ENCODE measurements around the gene SLC9A2. TPM values are rescaled to one million over a fixed set of nuclear protein-coding genes. Genes with fewer than 3 reads are reported as not detected.
A peak's percentile ranks its signal among the peaks of the same experiment; 100 is the strongest.

Gene SLC9A2
- total RNA-seq, 1 donor from 2014 or later = not detected

DNA sequence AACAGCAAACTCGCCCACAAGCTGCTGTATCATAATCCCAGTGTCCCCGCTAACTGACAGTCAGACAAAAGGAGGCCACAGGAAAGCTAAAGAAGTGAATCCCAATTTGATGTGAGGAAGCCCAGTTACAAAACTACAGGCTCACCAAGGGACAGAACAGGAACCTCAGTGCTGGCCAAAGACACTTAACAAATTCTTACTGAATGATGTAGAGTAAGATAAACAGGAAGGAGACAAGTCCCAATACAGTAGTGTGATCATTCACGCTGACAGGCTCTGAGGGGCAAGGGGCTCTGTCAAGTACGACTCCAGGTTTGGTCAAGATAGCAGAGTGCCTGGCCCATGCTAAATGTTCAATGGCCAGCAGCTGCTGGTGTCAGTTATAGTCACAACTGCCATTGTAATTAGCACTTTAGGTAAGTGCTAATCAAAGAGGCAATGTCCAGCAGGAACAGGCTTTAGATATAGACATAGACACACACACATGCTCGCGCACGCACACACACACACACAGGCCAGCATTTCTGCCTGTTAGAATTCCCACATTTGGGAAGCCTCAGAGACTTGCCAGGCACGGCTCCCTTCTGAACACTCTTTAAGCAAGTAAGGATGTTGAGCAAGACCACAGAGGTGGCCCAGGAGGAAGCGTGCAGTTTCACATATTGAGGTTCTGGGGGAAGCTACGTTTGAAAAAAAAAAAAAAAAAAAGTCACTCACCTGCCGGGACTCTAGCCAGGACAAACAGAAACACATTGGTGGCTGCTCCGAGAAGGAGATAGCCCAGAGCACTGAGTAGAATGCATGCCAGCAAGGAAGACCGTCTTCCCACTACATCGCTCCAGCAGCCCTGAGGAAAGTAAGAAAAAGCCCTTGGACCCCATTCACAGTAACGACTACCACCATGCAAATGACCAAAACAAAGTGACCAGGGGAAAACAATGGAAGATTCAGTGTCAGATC, 107.1 kb downstream of the SLC9A2 start:
- intact Hi-C loops (cut with micrococcal nuclease) = no loop called here
- no peaks in the 10 kb centered on the region for H3K27me3 Mint-ChIP-seq (ENCODE audit: insufficient read depth)
- H3K9me3 Mint-ChIP-seq = no peaks in the 10 kb centered on the region
- no peak overlapping the region for H3K4me3 Mint-ChIP-seq
- H3K4me1 Mint-ChIP-seq (ENCODE audit: low read depth) = no peaks in the 10 kb centered on the region
- no peak for DNase-seq (ENCODE audit: low spot score)
- H3K27ac Mint-ChIP-seq = no peak overlapping the region
- peaks cover 16% of the 10 kb centered on the region for H3K36me3 Mint-ChIP-seq (ENCODE audit: low read depth)

- intact Hi-C loops (cut with micrococcal nuclease) = loop anchor here (10.0 kb wide), 1 partner anchor 1481 kb away; the partner anchor contains the start of gene CNOT11
- Mint-ChIP-seq H3K4me3 (peak overlapping the region; percentile 96), H3K36me3 (ENCODE audit: low read depth) (peaks cover 10% of the 10 kb centered on the region), H3K27me3 (ENCODE audit: insufficient read depth) (no peaks in the 10 kb centered on the region), H3K4me1 (ENCODE audit: low read depth) (peaks cover 28% of the 10 kb centered on the region), H3K27ac (peak overlapping the region; percentile 48), H3K9me3 (no peaks in the 10 kb centered on the region)
- no peak for DNase-seq (ENCODE audit: low spot score)
Measured at GRCh38 chr2:102735416-102736109, 116.2 kb downstream of the SLC9A2 start.

DNA sequence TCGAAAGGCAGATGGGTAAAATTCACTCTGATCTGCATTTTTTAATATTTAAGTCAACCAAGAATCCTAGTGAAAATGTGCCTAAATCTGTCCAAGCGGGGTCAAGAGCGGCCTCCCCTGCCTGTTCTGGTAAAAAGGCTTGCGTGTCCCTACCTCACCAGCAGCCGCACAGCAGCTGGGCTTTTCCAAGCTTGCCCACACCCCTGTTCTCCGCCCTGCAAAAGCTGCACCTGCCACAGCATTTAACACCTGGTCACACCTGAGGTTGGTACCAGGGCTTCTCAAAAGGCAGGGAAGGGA, 116.7 kb downstream of the SLC9A2 start:
- no peak for DNase-seq (ENCODE audit: low spot score)

DNA sequence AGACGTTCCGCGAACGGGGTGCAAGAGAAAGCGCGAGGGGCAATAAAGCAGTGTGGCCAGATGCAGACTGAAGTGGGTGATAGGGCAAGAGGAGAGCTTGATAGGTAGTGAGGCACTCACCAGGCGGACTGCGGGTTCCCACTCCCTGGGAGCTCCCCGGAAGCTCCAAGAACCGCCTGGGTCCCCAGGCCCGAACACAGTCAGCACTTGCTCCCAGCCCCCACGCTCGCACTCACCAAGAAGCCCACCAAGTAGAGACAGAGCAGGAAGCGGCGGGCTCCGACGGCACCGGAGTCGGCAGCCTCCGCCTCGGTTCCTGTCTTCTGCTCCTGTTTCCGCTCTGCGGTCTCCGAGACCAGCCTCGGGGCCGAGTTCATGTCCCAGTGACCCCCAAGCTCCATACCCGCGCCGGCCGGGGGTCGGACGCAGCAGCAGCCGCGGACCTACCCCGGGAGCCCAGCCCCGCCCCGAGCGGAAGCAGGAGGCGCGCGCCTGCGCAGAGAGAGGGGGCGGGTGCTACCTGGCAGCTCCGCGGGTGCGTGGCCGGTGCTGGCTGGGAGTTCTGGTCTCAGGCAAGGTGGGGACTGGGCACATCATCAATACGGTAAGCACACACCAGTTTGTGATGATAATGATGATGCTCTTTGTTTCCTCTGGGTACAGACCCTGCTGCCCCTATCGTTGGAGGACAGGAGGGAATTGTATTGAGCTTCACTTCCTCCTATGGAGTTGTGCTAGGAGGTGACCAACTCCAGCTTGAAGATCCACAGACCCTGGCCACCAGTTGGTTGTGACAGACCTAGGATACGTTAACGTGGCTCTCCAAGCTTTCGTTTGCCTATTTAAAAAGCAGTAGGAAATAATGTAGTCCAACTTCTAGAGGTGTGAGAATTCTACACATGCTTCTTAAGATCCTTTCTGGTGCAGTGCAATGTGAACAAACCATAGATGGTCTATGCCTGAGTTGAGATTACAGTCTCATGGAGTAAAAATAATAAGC, 117.4 kb downstream of the SLC9A2 start:
- Mint-ChIP-seq H3K27me3 (ENCODE audit: insufficient read depth) (peaks cover 2% of the 10 kb centered on the region), H3K9me3 (no peaks in the 10 kb centered on the region), H3K27ac (peak overlapping the region; percentile 84), H3K4me1 (ENCODE audit: low read depth) (peaks cover 28% of the 10 kb centered on the region), H3K36me3 (ENCODE audit: low read depth) (peaks cover 4% of the 10 kb centered on the region), H3K4me3 (peak overlapping the region; percentile 96)
- peak; percentile 85 for DNase-seq (ENCODE audit: low spot score)
- intact Hi-C loops (cut with micrococcal nuclease) = loop anchor here (10.0 kb wide), 1 partner anchor 1482 kb away; the partner anchor contains the start of gene CNOT11

More for the DNA sequence above, 116.7 kb downstream of the SLC9A2 start:
- intact Hi-C loops (cut with micrococcal nuclease) = loop anchor here (10.0 kb wide), 1 partner anchor 1481 kb away; the partner anchor contains the start of gene CNOT11
- Mint-ChIP-seq H3K27me3 (ENCODE audit: insufficient read depth) (no peaks in the 10 kb centered on the region), H3K27ac (peak overlapping the region; percentile 84), H3K4me3 (peak overlapping the region; percentile 96), H3K36me3 (ENCODE audit: low read depth) (peaks cover 7% of the 10 kb centered on the region), H3K4me1 (ENCODE audit: low read depth) (peaks cover 28% of the 10 kb centered on the region), H3K9me3 (no peaks in the 10 kb centered on the region)

DNA sequence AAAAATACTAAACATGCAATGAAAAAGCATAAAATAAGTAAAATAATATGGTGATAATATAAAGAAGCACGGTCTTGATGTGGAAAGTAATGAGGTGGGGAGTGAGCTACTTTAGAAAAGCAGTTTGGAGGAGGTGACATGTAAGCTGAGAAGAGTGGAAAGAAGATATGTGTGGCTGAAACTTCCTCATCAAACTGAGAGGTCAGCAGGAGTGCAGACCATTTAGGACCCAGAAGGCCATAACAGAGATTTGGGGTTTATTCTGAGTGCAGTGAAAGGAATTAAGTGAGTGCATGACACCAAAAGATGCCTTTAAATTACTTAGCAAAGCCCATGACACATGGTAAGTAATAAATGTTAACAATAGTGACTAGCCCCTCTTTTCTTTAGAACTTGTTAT, 118.1 kb downstream of the SLC9A2 start:
- intact Hi-C loops (cut with micrococcal nuclease) = loop anchor here (10.0 kb wide), 1 partner anchor 1483 kb away; the partner anchor contains the start of gene CNOT11
- no peak overlapping the region for H3K27ac Mint-ChIP-seq
- H3K4me3 Mint-ChIP-seq = peak overlapping the region; percentile 96
- peaks cover 28% of the 10 kb centered on the region for H3K4me1 Mint-ChIP-seq (ENCODE audit: low read depth)
- peaks cover 3% of the 10 kb centered on the region for H3K36me3 Mint-ChIP-seq (ENCODE audit: low read depth)
- peaks cover 3% of the 10 kb centered on the region for H3K27me3 Mint-ChIP-seq (ENCODE audit: insufficient read depth)
- DNase-seq (ENCODE audit: low spot score) = no peak
- peaks cover 3% of the 10 kb centered on the region for H3K9me3 Mint-ChIP-seq

- DNase-seq (ENCODE audit: low spot score) = no peak
- Mint-ChIP-seq H3K27me3 (ENCODE audit: insufficient read depth) (peaks cover 9% of the 10 kb centered on the region), H3K9me3 (peaks cover 3% of the 10 kb centered on the region), H3K4me3 (no peak overlapping the region), H3K27ac (no peak overlapping the region), H3K4me1 (ENCODE audit: low read depth) (no peaks in the 10 kb centered on the region), H3K36me3 (ENCODE audit: low read depth) (no peaks in the 10 kb centered on the region)
- intact Hi-C loops (cut with micrococcal nuclease) = no loop called here
Measured at GRCh38 chr2:102743259-102743658, 123.9 kb downstream of the SLC9A2 start.

GRCh38 chr2:102748107-102748506, 128.8 kb downstream of the SLC9A2 start:
- Mint-ChIP-seq H3K4me3 (no peak overlapping the region), H3K27me3 (ENCODE audit: insufficient read depth) (peaks cover 6% of the 10 kb centered on the region), H3K27ac (no peak overlapping the region), H3K4me1 (ENCODE audit: low read depth) (no peaks in the 10 kb centered on the region), H3K9me3 (no peaks in the 10 kb centered on the region), H3K36me3 (ENCODE audit: low read depth) (no peaks in the 10 kb centered on the region)
- no peak for DNase-seq (ENCODE audit: low spot score)
- intact Hi-C loops (cut with micrococcal nuclease) = no loop called here

DNA sequence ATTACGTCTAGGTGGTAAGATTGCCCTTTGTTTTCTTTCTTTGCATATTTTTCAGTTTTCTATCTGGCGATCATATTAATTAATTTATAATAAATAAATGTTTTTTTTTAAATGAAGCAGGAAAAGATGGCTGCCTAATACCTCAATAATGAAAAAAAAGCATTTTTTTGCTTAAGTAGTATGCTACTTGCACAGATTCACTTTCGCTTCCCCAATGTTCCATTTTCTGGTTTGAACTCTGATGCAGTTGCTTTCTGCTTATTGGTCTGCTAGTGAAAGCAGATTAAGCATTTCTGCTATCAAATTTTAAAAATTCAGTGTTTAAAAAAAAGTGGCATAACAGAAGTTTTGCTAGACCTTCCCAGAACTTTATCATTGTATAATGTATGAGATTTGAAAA, 130.6 kb downstream of the SLC9A2 start:
- intact Hi-C loops (cut with micrococcal nuclease) = no loop called here
- H3K9me3 Mint-ChIP-seq = no peaks in the 10 kb centered on the region
- H3K4me3 Mint-ChIP-seq = no peak overlapping the region
- peaks cover 1% of the 10 kb centered on the region for H3K27me3 Mint-ChIP-seq (ENCODE audit: insufficient read depth)
- DNase-seq (ENCODE audit: low spot score) = no peak
- H3K4me1 Mint-ChIP-seq (ENCODE audit: low read depth) = no peaks in the 10 kb centered on the region
- H3K36me3 Mint-ChIP-seq (ENCODE audit: low read depth) = no peaks in the 10 kb centered on the region
- H3K27ac Mint-ChIP-seq = no peak overlapping the region

- no peak overlapping the region for H3K4me3 Mint-ChIP-seq
- no peak for DNase-seq (ENCODE audit: low spot score)
- H3K9me3 Mint-ChIP-seq = no peaks in the 10 kb centered on the region
- no peaks in the 10 kb centered on the region for H3K4me1 Mint-ChIP-seq (ENCODE audit: low read depth)
- H3K36me3 Mint-ChIP-seq (ENCODE audit: low read depth) = no peaks in the 10 kb centered on the region
- H3K27ac Mint-ChIP-seq = no peak overlapping the region
- intact Hi-C loops (cut with micrococcal nuclease) = loop anchor here (1.0 kb wide), 1 partner anchor 53 kb away; no protein-coding TSS in a partner anchor
- H3K27me3 Mint-ChIP-seq (ENCODE audit: insufficient read depth) = no peaks in the 10 kb centered on the region
Measured at GRCh38 chr2:102753563-102754159, 134.3 kb downstream of the SLC9A2 start.

DNA sequence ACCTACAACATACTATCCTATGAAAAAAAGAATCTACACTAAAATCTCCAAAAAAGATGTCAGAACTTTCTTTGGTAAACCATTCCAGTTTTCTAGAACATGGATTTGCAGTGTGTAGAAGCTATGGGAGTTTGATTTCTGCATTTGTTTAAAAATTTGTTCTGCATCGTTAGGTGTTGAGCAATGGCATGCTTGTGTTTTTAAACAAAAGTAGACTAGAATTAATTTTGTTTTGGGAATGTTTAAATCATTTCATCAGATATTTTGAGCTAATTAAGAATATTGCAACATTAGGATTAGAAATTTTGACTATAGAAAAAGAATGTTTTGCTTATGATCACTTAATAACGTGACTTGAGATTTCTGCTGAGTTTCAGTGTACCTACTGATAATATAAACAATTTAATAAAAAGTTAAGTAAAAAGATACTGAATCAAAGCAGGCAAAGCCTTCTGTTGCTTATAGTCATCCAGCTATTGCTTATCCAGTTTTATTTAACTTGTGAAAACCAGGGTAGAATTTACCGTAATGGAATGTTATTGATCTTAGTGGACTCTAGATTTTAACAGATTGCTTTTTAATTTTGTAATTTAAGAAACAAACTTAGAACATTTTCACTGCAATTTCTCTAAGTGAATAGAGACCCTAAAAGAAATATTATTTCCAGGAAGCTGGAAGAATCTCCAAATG, 135.2 kb downstream of the SLC9A2 start:
- DNase-seq (ENCODE audit: low spot score) = no peak
- Mint-ChIP-seq H3K9me3 (no peaks in the 10 kb centered on the region), H3K4me3 (no peak overlapping the region), H3K27me3 (ENCODE audit: insufficient read depth) (no peaks in the 10 kb centered on the region), H3K27ac (no peak overlapping the region), H3K4me1 (ENCODE audit: low read depth) (no peaks in the 10 kb centered on the region), H3K36me3 (ENCODE audit: low read depth) (no peaks in the 10 kb centered on the region)
- intact Hi-C loops (cut with micrococcal nuclease) = no loop called here

DNA sequence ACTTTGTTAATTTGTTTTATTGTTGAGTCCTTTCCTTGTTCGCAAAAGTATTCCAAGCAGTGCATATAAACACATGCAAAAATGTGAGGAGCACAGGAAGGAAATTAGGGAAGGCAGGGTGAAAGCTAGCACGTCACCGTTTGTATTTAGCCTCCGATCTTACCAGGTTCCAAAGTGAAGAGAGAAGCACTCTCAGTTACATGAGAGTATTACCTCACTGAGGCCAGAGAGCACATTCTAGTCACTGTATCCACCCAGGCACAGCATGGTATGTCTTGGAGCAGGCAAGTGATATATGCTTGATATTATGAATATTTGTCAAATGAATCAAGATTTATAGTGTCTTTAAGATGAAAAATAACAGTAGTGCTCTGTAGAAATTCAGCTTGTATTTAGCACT, 135.9 kb downstream of the SLC9A2 start:
- DNase-seq (ENCODE audit: low spot score) = no peak
- H3K27ac Mint-ChIP-seq = no peak overlapping the region
- no peak overlapping the region for H3K4me3 Mint-ChIP-seq
- no peaks in the 10 kb centered on the region for H3K9me3 Mint-ChIP-seq
- H3K4me1 Mint-ChIP-seq (ENCODE audit: low read depth) = no peaks in the 10 kb centered on the region
- intact Hi-C loops (cut with micrococcal nuclease) = no loop called here
- no peaks in the 10 kb centered on the region for H3K36me3 Mint-ChIP-seq (ENCODE audit: low read depth)
- no peaks in the 10 kb centered on the region for H3K27me3 Mint-ChIP-seq (ENCODE audit: insufficient read depth)

All from activated T-helper 1 cell treated with anti-CD3 and anti-CD28 coated beads, Interleukin-12 subunit alpha, Interleukin-12 subunit beta, Interleukin-2, Interleukin-4 antibody, amounts not matched to agents 30 ng/mL and 10 ng/mL and 1 ng/mL, durations not matched to agents 14 hours and 24 hours and 36 hours (primary cell).